Calu3 (cell line): Measurements from ENCODE around the gene TTC28. TPM values are rescaled to one million over a fixed set of nuclear protein-coding genes. Genes with fewer than 3 reads are reported as not detected.
"Not testable (repeated sequence)": the region's sequence is repeated elsewhere in the genome, so short reads cannot be mapped to it uniquely, and the experiment has no call there.

Experiments
- BruUV-seq: library from RNA; stranded (reverse); fragments of 400-500 nt; replicated peaks from 2 replicates; lab custom pipeline; 2021; lab: Mats Ljungman, UMichigan
- CTCF ChIA-PET: fragments of 300-600 bp; sonication (Branson Sonifier 250); formaldehyde crosslinking; loops from one replicate; lab custom pipeline; 2022; ENCODE audit warnings: antibody characterized with exemption; lab: Charles Lee
- DNase-seq: peaks from one replicate; pipeline ENCODE4 v3.0.0; 2022
- H3K27ac Mint-ChIP-seq: one replicate; pipeline ENCODE4 v1.8.0; 2022; ENCODE audit warnings: mixed read lengths; ENCODE audit not compliant: unreplicated experiment
- H3K27me3 Mint-ChIP-seq: one replicate; pipeline ENCODE4 v1.8.0; 2022; ENCODE audit warnings: mixed read lengths; ENCODE audit not compliant: unreplicated experiment
- H3K36me3 Mint-ChIP-seq: one replicate; pipeline ENCODE4 v1.8.0; 2022; ENCODE audit warnings: mild to moderate bottlenecking, moderate library complexity, mixed read lengths; ENCODE audit not compliant: insufficient read depth, unreplicated experiment
- H3K4me1 Mint-ChIP-seq: one replicate; pipeline ENCODE4 v1.8.0; 2022; ENCODE audit warnings: mild to moderate bottlenecking, low read depth, mixed read lengths; ENCODE audit not compliant: unreplicated experiment
- H3K4me3 Mint-ChIP-seq: one replicate; pipeline ENCODE4 v1.8.0; 2022; ENCODE audit warnings: mild to moderate bottlenecking, low read depth, moderate library complexity, mixed read lengths; ENCODE audit not compliant: unreplicated experiment
- H3K9me3 Mint-ChIP-seq: one replicate; pipeline ENCODE4 v1.8.0; 2022; ENCODE audit warnings: low read depth, mixed read lengths; ENCODE audit not compliant: unreplicated experiment
- intact Hi-C: fragments of 100-400 bp; cut with micrococcal nuclease; formaldehyde crosslinking; loops from one replicate; pipeline ENCODE4 v1.10.0; 2022; ENCODE audit not compliant: unreplicated experiment
- total RNA-seq: library from RNA; stranded (reverse); gene quantifications from 2 replicates; pipeline ENCODE4 v1.2.3, GENCODE V29; 2022
- TF ChIP-seq, protein P1 (sequence below): fragments of 200-600 bp; IDR thresholded peaks from one replicate; pipeline ENCODE4 v1.8.0; 2022; ENCODE audit warnings: antibody characterized with exemption; ENCODE audit not compliant: unreplicated experiment

TTC28 gene
- total RNA-seq, 1 experiment from 2014 or later = 5.2 TPM

DNA sequence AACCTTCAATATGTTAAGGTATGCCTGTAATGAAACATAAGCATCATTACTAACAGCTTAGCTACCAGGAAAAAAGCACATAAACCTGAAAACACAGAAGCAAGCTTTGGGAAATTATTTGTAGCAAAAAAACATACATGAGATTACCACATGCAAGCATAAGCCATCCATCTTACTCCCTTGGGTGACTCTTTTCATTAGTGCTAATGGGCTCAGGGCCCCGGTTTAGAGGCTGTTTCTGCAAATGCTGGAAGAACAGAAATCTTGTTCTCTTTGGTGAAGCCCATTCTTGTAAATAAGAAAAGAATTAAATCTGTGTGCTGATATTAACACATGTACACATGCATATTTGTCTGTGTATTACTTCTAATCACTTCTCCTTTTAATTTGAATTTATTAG lies 314.3 kb downstream of the TTC28 start:
- intact Hi-C loops = no loop called here
- peaks cover 30% of the 10 kb centered on the region for H3K27me3 Mint-ChIP-seq
- peaks cover 4% of the 10 kb centered on the region for H3K9me3 Mint-ChIP-seq
- H3K4me3 Mint-ChIP-seq = no peak overlapping the region
- H3K36me3 Mint-ChIP-seq = no peaks in the 10 kb centered on the region
- no peak overlapping the region for H3K27ac Mint-ChIP-seq
- CTCF ChIA-PET = no interaction called here
- BruUV-seq = no TSS peak
- TF ChIP-seq, protein P1, sequence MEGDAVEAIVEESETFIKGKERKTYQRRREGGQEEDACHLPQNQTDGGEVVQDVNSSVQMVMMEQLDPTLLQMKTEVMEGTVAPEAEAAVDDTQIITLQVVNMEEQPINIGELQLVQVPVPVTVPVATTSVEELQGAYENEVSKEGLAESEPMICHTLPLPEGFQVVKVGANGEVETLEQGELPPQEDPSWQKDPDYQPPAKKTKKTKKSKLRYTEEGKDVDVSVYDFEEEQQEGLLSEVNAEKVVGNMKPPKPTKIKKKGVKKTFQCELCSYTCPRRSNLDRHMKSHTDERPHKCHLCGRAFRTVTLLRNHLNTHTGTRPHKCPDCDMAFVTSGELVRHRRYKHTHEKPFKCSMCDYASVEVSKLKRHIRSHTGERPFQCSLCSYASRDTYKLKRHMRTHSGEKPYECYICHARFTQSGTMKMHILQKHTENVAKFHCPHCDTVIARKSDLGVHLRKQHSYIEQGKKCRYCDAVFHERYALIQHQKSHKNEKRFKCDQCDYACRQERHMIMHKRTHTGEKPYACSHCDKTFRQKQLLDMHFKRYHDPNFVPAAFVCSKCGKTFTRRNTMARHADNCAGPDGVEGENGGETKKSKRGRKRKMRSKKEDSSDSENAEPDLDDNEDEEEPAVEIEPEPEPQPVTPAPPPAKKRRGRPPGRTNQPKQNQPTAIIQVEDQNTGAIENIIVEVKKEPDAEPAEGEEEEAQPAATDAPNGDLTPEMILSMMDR = no peak
- no peaks in the 10 kb centered on the region for H3K4me1 Mint-ChIP-seq
- DNase-seq = no peak

DNA sequence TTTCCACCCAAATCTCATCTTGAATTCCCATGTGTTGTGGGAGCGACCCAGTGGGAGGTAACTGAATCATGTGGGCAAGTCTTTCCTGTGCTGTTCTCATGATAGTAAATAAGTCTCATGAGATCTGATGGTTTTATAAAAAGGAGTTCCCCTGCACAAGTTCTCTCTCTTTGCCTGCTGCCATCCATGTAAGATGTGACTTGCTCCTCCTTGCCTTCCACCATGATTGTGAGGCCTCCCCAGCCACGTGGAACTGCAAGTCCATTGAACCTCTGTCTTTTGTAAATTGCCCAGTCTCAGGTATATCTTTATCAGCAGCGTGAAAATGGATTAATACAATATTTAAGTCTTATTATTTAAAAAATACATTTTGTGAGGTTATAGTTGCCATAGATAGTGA lies 315.5 kb downstream of the TTC28 start:
- H3K4me3 Mint-ChIP-seq, H3K4me1 Mint-ChIP-seq, DNase-seq, BruUV-seq, H3K9me3 Mint-ChIP-seq, intact Hi-C loops, CTCF ChIA-PET, H3K27ac Mint-ChIP-seq, H3K36me3 Mint-ChIP-seq: not testable (repeated sequence)
- peaks cover 36% of the 10 kb centered on the region for H3K27me3 Mint-ChIP-seq

- peaks cover 19% of the 10 kb centered on the region for H3K27me3 Mint-ChIP-seq
- peaks cover 4% of the 10 kb centered on the region for H3K9me3 Mint-ChIP-seq
- no peak for DNase-seq
- intact Hi-C loops = no loop called here
- no peaks in the 10 kb centered on the region for H3K4me1 Mint-ChIP-seq
- BruUV-seq = no TSS peak
- no peak overlapping the region for H3K4me3 Mint-ChIP-seq
- TF ChIP-seq, protein P1 = no peak
- no peak overlapping the region for H3K27ac Mint-ChIP-seq
- no peaks in the 10 kb centered on the region for H3K36me3 Mint-ChIP-seq
- CTCF ChIA-PET = no interaction called here
Observed at GRCh38 chr22:28360939-28361338, 318.7 kb downstream of the TTC28 start.

DNA sequence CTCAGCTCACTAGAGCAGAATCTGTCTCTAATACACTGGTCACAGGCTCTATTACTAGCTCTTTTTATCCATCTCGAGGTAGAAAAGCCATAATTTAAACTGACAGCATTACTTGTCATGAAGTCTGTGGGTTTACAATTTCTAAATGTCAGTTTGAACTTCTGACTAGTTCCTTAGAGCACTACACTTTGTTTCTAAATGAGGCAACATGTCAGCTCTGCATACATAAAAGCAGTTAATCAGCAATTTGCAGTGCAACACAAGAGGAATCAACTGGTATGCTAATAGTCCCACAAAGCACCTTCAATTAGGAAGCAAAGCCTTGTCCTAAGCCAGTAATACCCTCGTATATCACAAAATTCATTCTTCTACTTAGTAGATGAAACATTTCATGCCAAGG lies 321.3 kb downstream of the TTC28 start:
- no peak overlapping the region for H3K4me3 Mint-ChIP-seq
- TF ChIP-seq, protein P1 = no peak
- no peak overlapping the region for H3K27ac Mint-ChIP-seq
- no peaks in the 10 kb centered on the region for H3K36me3 Mint-ChIP-seq
- CTCF ChIA-PET = no interaction called here
- H3K27me3 Mint-ChIP-seq = peaks cover 24% of the 10 kb centered on the region
- intact Hi-C loops = loop anchor here (10.0 kb wide), 1 partner anchor 66 kb away; no protein-coding TSS in a partner anchor
- no peak for DNase-seq
- H3K9me3 Mint-ChIP-seq = peaks cover 4% of the 10 kb centered on the region
- no TSS peak for BruUV-seq
- no peaks in the 10 kb centered on the region for H3K4me1 Mint-ChIP-seq

DNA sequence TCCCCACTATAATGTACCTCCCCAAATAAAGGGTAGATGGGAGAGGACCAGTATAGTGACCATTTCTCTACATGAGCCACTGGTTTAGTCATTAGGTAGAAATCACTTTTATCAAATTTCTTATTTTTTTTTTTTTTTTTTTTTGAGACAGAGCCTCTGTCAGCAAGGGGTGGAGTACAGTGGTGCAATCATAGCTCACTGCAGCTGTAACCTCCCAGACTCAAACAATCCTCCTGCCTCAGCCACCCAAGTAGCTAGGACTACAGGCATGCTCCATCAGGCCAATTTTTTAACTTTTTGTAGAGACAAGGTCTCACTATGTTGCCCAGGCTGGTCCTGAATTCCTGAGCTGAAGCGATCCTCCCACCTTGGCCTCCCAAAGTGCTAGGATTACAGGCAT lies 322.4 kb downstream of the TTC28 start:
- H3K4me1 Mint-ChIP-seq = no peaks in the 10 kb centered on the region
- CTCF ChIA-PET = interaction anchor here (0.6 to 0.7 kb wide), 3 partner anchors 18 to 242 kb away, joined by 4 to 6 read pairs (median 4); no protein-coding TSS in a partner anchor
- TF ChIP-seq, protein P1 = no peak
- no peaks in the 10 kb centered on the region for H3K9me3 Mint-ChIP-seq
- BruUV-seq = no TSS peak
- intact Hi-C loops = loop anchor here (10.0 kb wide), 1 partner anchor 68 kb away; no protein-coding TSS in a partner anchor
- no peak overlapping the region for H3K27ac Mint-ChIP-seq
- no peaks in the 10 kb centered on the region for H3K36me3 Mint-ChIP-seq
- H3K27me3 Mint-ChIP-seq = peaks cover 35% of the 10 kb centered on the region
- DNase-seq = no peak
- no peak overlapping the region for H3K4me3 Mint-ChIP-seq
